ENCODE results near the gene COMMD3.
"Not testable (repeated sequence)": the region's sequence is repeated elsewhere in the genome, so short reads cannot be mapped to it uniquely, and the experiment has no call there.

DNA sequence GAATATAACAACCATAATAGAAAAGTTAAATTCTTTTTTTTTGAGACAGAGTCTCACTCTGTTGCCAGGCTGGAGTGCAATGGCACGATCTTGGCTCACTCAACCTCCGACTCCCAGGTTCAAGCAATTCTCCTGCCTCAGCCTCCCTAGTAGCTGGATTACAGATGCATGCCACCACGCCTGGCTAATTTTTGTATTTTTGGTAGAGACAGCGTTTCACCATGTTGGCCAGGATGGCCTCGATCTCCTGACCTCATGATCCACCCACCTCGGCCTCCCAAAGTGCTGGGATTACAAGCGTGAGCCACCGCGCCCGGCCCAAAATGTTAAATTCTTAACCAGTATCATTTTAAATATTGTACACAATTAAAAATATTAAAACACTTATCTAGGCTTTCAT, 6.2 kb upstream of the COMMD3 start:
- not testable (repeated sequence) for TF ChIP-seq CTCF, POLR2A, EP300 (IDR thresholded peaks at IDR 0.05)
